T47D (cell line): Measurements from ENCODE around the gene CFAP157.

ENCODE experiments used
- DNase-seq, 2 experiments: peaks; one replicate each; pipeline versions ENCODE4 v3.0.0 to v3.0.0-alpha.2; 2011 to 2012; ENCODE audit warnings: low read depth in 1 of 2, low spot score in 1 of 2
- JUND ChIP-seq: IDR thresholded peaks from 2 replicates; pipeline ENCODE4 v1.6.1; 2012; ENCODE audit warnings: low read depth
- in situ Hi-C: cut with HindIII; loops from 2 replicates; pipeline ENCODE4 v1.10.0; 2016; ENCODE audit warnings: low sequenced_read_pairs, low pct_unique_long_range_greater_than_20kb

Gene CFAP157

GRCh38 chr9:127738666-127739065 lies 31.9 kb downstream of the CFAP157 start:
- in situ Hi-C loops: no loop called here
- no peak for DNase-seq
- TF ChIP-seq JUND: no peak

GRCh38 chr9:127739614-127740330 lies 33.0 kb downstream of the CFAP157 start:
- in situ Hi-C loops: no loop called here
- TF ChIP-seq JUND: no peak
- no peak for DNase-seq

GRCh38 chr9:127741831-127742434 lies 35.1 kb downstream of the CFAP157 start:
- DNase-seq: no peak
- no peak for TF ChIP-seq JUND
- in situ Hi-C loops: no loop called here

DNA sequence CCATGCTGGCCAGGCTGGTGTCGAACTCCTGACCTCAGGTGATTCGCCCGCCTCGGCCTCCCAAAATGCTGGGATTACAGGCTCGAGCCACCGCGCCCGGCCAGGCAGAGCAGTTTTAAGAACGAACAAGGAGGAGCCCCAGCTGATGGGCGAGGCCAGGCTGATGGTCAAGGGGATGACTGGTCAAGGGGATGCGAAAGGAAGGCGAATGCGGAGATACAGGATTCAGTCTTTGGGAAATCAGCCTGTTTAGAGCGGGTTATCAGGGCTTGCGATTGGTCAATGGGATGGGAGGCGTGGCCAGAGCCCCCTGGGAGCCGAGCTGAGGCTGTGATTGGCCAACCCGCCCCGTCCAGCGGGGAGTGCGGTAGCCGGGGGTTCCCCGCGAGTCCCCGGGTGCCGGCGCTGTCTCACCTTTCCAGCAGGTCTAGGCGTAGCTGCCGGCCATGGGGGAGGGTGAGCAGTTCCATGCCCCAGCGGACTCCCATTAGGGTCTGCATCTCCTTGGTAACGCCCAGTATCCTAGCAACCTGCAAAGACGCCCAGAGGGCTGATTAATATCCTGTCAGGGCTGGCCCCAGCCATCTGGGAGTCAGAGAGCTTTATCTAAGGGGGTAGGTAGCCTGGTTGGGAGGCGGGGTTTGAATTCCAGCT lies 35.8 kb downstream of the CFAP157 start:
- in situ Hi-C loops: no loop called here
- no peak for TF ChIP-seq JUND

GRCh38 chr9:127744398-127745110 lies 37.8 kb downstream of the CFAP157 start:
- no peak for TF ChIP-seq JUND
- in situ Hi-C loops: no loop called here
- DNase-seq: no peak

More for the DNA sequence above, 35.8 kb downstream of the CFAP157 start:
- DNase-seq: no peak

DNA sequence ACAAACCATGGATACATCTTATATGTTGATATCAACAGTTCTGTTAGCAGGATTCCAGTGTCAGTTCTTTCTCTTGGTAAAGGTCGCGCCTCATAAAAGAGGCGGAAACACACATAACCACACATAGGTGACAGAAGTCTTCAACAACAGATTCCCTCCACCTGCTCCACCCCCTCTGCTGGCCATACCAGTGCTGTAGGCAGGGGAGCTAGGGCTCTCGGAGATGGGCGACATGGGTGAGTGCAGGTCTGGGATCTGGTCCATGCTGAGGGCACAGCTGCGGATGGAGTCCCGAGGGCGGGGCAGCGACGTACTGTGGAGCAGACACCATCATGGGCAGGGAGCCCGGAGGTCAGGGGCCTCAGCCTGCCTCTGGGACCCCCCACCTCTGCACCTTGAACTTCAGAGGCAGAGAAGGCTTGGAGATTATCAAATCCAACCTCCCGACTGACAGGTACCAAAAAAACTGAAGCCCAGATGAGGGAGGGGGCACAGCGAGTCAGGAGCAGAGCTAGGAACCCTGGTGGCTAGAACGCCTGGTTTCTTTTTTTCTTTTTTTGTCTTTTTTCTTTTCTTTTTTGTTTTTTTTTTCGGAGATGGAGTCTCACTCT lies 40.3 kb downstream of the CFAP157 start:
- no peak for DNase-seq
- in situ Hi-C loops: no loop called here
- no peak for TF ChIP-seq JUND

GRCh38 chr9:127749090-127749787 lies 42.5 kb downstream of the CFAP157 start:
- TF ChIP-seq JUND: no peak
- in situ Hi-C loops: no loop called here
- DNase-seq: no peak

GRCh38 chr9:127751269-127752054 lies 44.7 kb downstream of the CFAP157 start:
- TF ChIP-seq JUND: no peak
- DNase-seq: peak; percentile 67 to 87
- in situ Hi-C loops: no loop called here

GRCh38 chr9:127753148-127753547 lies 46.4 kb downstream of the CFAP157 start:
- no peak for TF ChIP-seq JUND
- no peak for DNase-seq
- in situ Hi-C loops: no loop called here

DNA sequence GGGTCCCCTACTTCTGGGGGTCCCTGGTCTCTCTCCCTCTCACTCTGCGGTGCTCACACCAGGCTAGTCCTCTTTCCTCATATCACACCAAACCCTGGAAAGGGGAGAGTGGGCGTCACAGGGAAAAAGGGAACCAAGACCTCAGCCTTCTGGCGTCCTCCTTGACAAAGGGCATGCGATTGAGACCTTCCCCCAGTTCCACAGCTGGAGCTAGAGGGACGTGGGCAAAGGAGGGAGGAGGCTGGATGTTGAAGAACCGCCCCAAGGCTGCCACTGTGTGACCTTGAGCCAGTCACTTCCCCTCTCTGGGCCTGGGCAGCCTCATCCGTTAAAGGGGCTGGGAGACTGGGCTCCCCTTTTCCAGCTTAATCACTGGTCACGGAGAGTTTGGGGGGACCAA lies 46.8 kb downstream of the CFAP157 start:
- in situ Hi-C loops: no loop called here

DNA sequence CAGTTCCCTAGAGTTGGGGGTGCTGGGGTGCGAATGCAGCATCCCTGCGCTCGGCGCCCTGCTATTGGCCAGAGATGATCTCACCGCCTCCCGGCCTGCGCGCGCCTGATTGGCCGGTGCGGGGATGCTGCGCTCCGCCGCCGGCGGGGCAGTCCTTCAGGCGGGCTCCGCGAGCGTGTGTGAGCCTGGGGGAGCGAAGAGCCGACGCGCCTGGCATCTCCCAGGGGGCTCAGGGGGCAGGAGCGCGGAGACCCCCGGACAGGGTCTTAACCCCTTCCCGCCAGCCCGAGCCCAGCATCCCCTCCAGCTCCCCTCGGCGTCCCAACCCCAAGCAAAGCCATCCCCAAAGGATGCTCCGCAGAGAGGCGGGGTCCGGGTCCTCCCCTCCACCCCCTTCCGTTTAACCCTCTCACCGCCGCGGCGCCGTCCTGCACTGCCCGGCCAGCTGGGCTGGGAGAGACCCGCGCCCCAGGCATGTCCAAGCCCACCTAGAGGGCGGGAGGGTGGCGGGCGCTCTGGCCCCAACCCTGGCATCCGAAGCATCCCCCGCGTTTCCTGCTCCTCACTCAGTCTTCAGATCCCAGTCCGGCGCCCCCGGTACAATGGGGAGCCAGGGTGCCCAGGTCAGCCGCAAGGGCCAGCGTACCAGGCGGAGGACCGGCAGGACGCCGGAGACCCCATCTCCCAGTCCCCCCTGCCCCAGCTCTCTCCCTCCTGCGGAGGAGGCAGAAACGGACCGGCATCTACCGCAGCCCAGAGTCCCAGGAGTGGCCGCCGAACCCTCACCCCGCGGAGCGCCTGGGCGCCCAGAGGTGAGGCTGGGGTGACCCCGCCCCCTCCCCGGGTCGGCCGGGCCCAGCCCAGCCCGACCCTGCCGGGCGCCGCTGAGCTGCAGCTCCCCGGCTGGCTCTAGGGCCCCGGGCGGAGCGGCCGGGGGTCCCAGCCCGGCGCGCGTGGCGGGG lies 47.6 kb downstream of the CFAP157 start:
- in situ Hi-C loops: no loop called here
- TF ChIP-seq JUND: no peak
- DNase-seq: no peak

More for the DNA sequence above, 46.8 kb downstream of the CFAP157 start:
- TF ChIP-seq JUND: no peak
- DNase-seq: no peak
